HG03025 (cell line): ENCODE data around the gene C1QTNF6.
"Not testable (repeated sequence)": the region's sequence is repeated elsewhere in the genome, so short reads cannot be mapped to it uniquely, and the experiment has no call there.

Experiments
- ATAC-seq: cut with Tn5 transposase; IDR thresholded peaks from one replicate; pipeline ENCODE4 v1.9.1; 2021; ENCODE audit warnings: mild to moderate bottlenecking, moderate library complexity; ENCODE audit not compliant: unreplicated experiment, low FRiP score

Gene C1QTNF6

DNA sequence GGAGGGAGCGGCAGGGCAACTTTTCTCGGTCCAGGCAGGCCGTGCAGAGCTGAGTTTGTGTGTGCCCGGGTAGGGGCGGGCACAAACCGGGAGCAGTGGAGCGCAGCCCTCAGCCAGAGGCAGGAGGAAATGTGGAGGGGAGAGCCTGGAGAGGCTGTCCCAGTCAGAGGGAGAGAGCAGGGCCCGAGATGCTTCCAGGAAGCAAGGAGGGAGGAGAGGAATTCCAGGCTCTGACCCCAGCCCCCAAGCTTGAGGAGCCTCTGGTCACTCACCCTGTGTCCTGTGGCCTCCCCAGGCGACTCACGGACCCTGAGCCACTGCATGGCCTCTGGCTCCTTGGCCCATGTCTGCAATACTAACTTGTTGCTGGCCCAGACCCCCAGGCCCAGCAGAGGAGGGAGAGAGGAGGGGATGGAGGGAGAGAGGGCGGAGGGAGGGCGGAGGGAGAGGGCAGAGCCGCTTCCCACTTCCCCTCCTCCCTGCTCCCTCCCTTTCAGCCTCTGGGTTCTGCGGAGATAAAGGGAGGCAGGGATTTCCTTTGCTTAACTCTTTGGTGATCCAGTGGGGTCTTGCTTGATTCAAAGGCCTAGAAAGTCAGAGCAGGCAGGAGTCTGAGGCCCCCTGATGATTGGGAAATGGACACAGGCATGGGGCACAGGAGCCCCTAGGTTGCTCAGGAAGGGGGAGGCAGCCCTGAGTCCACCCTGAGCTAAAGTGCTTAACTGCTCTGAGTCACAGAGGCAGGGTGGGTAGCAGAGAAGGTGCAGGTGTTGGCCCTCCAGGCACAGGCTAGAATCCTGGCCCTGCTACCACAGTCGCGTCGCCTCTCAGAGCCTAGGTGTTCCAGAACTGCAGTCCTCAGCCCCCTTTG is at the start of gene C1QTNF6:
Gene C1QTNF6, minus strand, starts transcription at position 357 of the 871 bp plus-strand sequence. Its CDS starts 34 bp downstream, at position 323.
- ATAC-seq, result no peak

DNA sequence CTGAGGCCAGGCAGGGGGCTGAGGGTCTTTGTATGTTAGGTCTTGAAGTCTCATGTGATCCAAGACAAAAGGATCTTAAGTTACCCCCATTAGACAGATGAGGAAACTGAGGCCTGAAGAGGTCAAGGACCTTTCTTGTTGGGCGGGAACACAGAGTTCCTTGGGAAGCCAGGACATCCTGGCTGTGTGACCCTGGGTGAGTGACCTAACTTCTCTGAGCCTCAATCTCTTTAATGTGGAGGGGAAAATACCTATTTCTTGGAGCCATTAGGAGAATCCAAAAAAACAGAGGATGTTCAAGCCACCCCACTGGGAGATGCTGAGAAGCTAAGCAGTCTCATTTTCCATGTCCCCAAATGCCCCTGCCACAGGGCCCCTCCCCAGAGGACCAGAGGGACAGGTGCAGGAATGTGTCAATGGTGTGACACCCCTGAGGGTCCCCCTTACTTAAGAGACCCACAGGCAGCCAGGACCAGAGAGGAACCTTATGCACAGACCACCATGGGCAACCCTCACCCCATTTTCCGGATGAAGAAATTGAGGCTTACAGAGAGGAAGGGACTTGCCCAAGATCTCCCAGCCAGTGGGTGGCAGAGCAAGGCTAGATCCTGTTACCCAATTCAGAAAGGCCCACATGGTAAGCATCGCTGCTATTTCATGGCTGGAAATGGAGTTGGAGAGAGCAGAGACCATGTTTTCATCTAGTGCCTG is 48.0 kb upstream of the C1QTNF6 start:
- no peak for ATAC-seq

DNA sequence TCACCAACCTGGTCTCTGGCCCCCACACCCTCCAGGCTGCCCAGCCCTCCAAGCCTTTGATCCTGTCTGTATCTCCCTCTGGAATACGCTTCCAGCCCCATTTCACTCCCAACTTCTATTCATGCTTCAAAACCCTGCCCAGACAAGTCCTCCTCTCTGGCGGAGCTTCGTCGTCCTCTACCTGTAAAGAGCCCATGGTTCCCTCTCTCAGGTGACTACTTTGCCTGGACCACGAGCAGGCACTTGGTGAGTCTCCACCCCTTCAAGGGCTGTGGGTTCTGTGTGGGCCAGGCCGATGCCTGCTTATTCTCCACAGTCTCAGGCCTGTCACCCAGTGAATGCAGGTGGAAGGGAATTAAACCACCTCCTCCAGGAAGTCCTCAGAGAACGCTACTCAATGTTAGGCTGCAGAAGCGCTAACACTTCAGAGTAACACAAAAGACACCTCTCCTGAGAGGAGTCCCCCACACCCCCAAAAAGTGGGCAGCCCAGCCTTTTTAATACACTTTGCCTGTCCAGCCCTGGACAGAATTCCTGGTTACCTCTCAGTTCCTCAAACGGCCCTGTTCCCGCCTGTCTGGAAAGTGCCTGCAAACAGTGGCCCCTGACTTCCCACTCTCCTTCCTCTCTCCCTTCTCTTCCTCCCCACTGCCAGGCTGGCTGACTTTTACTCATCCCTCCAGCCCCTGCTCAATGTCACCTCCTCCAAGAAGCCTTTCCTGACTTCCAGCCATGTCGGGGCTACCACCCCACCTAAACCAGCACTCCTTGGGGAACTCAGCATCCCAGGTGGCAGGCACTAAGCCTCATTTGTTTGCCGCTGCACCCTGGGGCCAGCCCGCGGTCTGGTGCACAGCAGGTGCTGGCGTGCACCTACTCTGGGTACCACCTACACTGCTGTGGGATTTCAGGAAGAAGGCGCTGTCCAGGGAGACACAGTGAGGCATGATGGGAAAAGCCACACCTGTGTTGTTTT is 47.0 kb upstream of the C1QTNF6 start:
- ATAC-seq, result no peak

DNA sequence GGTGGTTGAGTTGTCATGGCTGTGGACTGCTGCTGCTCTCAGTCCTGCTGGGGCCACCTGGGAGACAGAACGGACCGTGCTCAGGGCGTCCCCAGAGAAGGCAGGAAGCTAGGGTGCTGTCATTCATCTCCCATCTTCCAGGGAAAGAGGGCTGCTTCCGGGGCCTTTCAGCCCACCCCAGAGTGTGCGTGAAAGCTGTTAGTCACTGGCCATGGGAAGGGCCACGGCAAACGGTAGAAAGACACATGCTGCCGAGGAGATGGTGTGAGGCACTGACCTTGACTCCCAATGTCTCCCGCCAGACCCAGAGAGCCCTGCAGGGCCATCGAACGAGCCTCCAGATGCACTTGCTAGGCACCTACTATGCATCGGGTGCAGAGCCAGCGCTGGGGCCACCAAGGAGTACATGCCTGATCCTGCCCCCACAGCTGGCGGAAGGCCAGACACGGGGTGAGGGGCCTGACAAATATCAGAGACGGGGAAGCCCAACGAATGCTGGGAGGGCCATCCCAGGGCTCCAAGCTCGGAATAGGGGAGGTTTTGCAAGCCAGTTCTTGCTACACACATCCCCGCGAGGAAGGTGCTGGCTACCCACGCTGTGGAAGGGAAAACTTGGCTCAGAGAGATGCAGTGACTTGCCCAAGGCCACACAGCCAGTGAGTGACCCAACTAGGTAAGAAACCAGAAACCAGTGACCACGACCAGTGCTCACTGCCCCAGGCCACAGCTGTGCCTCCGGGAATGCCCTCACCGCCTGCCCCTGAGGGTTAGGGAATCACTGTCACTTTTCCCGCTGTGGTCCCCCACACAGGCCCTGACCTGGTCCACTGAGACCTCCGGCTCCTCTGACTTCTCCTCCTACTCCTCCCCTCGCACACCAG is 45.9 kb upstream of the C1QTNF6 start:
- no peak for ATAC-seq

DNA sequence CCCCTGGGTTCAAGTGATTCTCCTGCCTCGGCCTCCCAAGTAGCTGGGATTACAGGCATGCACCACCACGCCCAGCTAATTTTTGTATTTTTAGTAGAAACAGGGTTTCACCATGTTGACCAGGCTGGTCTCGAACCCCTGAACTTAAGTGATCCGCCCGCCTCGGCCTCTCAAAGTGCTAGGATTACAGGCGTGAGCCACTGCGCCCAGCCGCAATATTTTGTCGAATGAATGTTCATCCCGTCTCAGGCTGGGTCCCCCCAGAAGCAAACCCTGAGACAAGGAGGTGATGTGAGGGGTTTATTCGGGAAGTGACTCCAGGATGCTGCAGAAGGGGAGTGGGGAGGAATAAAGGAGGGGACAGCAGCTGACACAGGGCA is 45.3 kb upstream of the C1QTNF6 start:
- not testable (repeated sequence) for ATAC-seq

DNA sequence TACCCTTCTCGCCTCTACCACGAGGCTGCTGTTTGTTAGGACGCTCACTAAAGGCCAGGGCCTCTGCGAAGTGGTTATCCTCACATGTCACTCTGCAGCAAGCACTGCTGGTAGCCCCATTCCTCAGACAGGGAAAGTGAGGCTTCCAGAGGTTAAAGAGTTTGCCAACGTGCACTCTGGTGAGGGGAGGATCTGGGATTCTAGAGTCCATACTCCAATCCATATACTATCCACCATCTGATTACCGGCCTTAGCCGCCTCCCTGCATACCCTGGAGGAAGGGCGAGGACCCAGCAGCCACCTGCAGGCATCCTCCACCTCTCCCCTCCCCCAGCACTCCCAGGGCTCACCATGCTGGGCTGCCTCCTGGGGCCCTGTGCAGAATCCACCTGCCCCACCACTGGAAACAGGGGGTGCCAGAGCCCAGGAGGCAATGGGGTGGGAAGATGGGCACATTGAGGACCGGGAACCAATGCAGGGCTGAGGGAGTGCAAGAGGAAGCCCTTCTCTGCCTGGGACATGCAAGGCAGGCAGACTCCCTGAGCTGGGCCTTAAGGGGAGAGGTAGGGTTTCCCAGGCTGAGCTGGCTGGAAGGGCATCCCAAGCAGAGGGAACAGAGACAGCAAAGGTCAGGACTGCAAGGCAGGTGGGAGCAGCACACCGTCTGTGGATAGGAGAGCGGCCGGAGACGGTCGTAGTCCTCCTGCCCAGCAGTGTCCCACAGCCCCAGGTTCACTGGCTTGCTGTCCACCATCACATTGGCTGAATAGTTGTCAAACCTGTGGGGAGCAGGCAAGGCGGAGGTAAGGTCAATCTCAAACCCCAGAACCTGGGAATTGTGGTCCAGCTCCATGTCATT is 44.3 kb upstream of the C1QTNF6 start:
- no peak for ATAC-seq

DNA sequence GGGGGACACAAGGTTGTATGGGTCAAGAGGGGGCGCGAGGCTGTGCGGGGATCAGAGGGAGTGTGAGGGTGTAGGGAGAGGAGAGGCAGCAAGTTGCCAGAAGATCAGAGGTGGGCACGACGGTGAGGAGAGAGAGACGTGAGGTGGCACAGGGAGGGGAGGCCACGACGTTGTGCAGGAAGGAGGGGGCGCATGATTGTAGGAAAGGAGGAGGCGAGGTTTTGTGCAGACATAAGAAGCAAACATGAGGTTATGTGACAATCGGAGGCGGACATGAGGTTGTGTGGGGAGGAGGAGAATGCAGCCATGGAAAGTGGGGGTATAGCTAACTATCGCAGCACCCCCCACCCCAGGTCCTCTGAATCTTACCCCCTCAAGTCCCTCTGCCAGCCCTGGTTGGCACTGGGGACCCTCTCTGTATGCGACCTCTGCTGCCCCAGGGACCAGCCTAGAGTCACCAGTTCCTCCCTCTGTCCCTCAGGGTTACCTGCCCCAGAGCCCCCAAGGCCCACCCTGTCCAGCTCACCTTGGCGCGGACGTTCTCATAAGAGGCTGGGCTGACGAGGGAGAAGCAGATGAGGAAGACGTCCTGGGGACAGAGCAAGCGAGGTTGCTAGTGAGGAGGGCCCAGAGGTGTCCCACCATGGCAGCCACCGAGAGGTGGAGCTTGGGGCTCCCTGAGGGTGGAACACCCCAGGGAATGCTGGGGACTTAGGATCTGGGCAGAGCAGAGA is 43.5 kb upstream of the C1QTNF6 start:
- ATAC-seq, result no peak

DNA sequence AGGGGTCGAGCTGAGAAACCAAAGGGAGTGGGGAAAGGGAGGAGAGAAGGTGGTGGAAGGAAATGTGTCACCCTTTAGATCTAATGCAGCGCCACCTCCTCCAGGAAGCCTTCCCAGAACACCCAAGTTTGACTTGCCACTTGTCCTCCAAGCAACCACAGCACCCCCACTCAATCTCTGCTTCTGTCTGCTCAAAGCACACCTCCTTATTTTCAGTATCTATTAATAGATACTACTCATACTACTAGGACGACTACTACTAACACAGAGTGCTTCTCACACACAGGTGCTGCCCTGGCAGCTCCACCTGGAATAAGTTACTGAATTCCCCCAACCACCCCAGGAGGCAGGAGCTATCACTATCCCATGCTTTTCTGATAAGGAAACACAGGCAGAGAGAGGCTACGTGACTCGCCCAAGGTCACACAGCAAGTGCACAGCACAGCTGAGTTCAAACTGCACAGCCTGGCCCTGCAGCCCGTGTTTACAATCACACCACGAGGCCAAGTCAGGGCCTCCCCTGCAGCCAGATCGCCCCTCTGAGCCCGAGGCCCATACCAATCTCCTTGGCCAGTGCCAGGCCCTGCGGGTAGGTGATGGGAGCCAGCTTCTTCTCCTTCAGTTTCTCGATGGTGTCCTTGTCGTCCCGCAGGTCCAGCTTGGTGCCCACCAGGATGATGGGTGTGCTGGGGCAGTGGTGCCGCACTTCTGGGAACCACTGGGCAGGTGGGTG is 42.8 kb upstream of the C1QTNF6 start:
- ATAC-seq, result no peak

DNA sequence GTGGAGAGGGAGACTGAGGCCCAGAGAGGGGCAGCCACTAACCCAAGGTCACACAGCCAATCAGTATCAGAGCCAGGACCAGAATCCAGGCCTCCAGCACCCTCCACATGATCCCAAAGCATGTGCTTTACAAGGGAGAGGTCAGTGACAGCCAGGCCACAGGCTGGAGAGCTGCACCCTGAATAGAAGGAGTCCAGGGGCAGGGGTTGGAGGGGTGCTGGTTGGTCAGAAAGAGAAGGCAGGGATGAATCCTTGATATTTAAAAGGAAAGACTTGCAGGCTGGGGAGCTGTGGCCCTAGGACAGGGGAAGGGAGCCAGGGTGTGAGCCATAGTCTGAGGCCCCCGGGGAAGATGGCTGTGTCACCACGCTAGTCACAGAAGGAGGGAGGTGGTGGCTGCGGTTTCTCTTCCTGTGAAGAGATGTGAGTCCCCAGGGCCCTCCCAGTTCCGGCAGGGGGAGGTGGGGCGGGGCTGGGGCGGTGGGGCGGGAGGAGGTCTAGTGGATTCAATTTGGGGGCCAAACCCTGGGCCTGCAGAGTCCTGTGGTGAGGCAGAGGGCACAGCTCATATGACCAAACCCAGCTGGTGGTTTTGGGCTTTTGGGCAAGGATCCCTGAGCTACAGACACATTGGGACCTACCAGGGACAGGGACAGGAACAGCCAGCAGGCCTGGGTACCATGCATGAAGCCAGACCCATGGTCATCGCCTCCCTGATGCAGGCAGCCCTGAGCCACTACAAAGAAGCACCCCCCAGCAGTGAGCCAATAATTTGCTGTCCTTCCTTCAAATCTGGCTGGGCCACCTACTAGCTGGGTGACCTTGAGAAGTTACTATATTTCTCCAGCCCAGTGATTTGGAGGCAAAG is 42.0 kb upstream of the C1QTNF6 start:
- no peak for ATAC-seq

DNA sequence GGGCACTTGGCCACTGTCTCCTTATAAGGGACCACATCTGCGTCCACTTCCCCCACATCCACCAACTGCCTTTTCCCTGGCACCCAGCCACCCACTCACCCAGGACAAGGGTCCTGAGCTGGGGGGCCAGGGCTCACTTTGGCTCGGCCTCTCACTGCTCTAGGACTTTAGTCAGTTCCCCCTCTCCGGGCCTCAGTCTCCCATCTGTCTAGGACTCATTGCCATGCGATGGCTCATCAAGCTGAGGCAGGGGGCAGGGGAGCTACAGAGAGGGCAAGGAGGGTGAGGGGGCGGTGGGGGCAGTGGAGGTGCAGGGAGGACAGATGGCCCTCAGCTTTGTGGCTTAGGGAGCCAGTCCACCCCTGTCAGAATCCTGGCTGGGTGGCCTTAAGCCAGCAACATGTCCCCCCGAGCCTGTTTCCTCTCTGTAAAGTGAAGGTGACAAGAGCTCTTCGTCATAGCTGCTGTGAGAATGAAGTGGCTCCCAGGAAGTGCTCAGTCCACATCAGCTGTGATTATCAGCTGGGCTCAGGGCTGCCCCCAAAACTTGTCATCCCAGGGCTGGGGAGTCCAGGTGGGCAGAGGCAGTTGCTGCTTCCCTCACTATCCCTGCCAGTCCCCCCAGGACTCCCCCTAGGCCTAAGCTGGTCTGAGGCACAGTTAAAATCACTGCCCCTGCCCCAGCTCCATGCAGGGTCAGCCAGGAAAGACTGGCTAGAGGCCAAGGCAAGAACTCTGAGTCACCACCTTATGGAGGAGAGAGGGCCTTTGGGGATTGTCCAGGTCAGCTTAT is 41.2 kb upstream of the C1QTNF6 start:
- ATAC-seq, result no peak

DNA sequence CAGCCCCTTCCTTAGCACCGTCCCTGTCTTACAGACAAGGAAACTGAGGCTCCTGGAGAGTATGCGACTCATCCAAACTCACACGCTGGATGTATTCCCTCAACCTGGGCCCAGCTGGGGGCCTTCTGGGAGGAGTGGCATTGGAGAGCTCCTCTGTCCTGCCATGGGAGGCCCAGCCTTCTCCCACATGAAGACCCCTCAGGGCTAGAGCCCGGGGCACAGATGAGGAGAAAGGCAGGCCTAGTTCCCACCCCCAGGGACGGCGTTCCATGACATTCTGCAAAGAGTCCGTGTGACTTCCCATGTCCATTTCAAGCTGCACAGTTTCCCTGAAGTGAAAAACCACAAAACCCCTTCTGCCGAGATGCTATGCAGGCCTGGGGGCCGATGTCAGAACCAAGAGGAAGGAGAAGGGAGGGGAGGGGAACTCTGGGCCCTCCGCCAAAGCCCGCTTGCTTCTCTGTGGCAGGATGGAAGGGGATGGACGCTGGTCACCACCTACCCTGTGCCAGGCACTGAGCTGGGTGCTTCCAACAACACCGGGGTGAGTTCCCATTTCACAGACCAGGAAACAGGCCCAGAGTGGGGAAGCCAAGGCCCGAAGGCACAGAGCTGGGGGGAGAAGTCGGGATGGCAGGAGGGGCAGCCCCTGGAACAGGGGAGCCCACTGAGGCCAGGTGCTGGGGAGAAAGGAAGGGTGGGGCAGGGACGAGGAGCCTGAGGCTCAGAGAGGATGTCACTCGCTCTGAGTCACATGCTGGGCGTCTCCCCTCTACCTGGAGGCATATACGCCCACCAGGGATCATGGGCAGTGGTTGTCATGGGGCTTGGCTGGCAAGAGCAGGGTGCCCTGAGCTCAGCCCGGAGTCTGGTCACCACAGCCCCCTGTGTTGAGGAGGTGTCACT is 40.3 kb upstream of the C1QTNF6 start:
- ATAC-seq, result no peak

DNA sequence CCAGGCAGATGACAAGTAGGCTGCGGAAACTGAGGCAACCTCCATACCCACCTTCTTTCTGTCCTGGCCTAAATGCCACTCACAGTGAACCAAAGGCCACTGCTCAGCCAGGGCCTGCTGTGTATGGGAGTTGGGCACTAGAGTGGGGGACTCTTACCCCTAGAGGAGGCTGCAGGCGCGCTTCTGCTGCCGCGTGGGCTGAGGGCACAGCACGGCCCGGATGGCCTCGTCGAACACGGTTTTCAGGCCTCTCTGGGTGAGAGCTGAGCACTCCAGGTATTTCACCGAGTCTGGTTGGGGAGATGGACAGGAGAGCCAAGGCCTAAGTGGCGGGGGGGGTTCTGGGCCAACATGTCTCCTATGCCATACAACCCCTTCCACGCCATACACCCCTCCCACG is 38.5 kb upstream of the C1QTNF6 start:
- no peak for ATAC-seq

DNA sequence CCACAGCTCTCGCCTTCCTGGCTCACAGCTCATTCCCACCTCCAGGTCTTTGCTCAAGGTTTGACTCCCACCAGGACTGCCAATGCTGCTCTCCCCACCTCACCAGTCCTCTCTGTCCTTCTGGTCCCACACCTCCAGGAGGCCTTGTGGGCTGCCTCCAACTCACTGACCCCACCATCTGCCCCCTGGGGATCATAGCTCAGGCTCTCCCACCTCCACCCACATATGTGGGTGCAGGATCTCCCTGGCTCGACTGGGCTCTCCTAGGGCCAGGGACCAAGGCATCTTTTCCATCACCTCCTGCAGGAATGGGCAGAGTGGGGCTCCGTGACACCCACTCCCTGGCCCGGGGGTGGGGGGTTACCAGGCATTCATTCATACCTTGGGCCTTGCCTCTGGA is 38.0 kb upstream of the C1QTNF6 start:
- no peak for ATAC-seq

DNA sequence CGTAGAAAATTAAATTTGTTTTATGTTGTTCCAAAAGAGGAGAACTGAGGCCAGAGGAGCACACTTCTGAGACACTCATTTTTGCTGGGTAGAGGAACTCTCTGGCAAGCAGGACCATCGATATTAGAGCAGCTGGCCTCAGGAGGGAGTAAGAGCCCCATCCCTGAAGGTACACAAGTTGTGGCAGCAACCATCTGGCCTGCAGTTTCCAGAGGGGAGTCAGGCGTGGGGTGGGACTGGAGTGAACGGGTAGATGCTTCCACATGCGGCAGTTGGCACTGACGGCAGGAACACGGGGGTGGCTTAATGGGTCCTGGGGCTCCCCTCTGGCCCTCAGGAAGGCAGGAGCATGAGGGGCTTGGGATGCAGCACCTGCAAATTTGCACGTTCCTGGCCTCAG is 37.4 kb upstream of the C1QTNF6 start:
- no peak for ATAC-seq
